ENCODE measurements around the gene DDX24. TPM values are rescaled to one million over a fixed set of nuclear protein-coding genes. Genes with fewer than 3 reads are reported as not detected.

Gene DDX24
- total and polyA plus RNA-seq, 2 donors (not counting 1 experiment from before 2014, with no cell fraction given): 143 to 192 TPM

DNA sequence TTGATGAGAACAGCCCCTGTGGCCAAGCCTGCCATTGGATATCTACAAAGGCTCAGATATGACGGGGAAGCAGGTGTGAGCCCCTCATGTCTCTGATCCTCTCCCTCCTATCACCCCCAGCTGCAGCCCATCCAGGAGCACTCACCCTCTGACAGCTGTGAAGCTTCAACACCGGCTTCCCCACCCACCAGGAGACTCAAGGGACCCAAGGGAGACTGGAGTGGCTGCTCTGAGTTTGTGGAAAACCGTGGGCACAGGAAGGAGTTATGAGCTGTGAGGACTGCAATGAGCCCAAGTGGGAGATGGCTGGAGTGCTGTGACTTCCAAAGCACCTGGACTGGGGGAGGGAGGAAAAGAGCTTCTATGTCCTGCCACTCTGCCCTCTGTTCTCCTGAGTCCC is 40.5 kb upstream of the DDX24 start:
- Histone ChIP-seq H3K4me2 (ENCODE audit: extremely low read depth, insufficient read depth, low read length) (no peak overlapping the region), H3K36me3 (ENCODE audit: control insufficient read depth, insufficient read depth, low read length) (no peaks in the 10 kb centered on the region), H3K27me3 (ENCODE audit: control insufficient read depth, insufficient read depth, low read length) (no peaks in the 10 kb centered on the region)

DNA sequence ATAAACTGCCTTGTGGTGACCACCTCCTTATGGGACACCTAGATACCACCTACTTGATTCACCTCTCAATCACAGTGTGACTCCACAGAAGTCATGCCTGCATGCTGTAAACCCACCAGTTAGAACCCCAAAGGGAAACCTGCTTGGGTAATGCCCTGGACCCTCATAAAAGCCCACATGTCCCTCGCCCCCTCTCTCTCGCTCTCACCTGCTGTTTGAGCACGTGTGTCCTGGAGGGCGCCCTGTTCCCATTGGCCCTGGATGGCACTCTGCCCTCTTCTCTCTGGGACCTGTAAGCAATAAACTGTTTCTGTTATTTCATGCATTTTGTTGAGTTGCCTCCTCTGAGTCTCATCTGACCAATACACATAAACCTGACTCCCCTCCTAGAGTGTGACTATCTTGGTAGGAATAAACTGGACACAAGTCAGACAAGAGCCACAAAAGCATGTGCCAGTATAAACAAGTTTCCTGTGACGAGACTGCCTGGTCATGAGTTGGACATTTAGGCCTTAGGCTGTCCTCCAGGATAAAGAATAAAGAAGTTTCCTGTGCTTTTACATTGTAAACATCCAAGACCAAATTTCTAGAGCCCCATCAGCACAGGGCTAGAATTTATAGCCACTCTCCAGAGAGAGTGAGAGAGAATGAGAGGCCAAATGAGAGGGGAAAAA is 39.8 kb upstream of the DDX24 start:
- H3K9me3 ChIP-seq (ENCODE audit: control insufficient read depth, insufficient read depth, low read depth, low read length): no peaks in the 10 kb centered on the region
- H3K4me1 ChIP-seq (ENCODE audit: control insufficient read depth, extremely low read depth, insufficient read depth, low read length): peaks cover 2% of the 10 kb centered on the region
- H3K79me2 ChIP-seq (ENCODE audit: control insufficient read depth, insufficient read depth, low read length): no peaks in the 10 kb centered on the region
- no peaks in the 10 kb centered on the region for H4K20me1 ChIP-seq (ENCODE audit: control insufficient read depth, extremely low read depth, insufficient read depth, low read length)
- H3K27ac ChIP-seq (ENCODE audit: insufficient read depth, low read length): peak overlapping the region; percentile 25
- H2AFZ ChIP-seq (ENCODE audit: low read length): no peak overlapping the region
- no peak overlapping the region for H3K4me3 ChIP-seq (replicated peaks in 1 of 4; ENCODE audit: control extremely low read depth in 1 of 4, insufficient read depth in 1 of 4, low read depth in 3 of 4, low read length in 4 of 4)
- H3K9ac ChIP-seq (ENCODE audit: insufficient read depth, low read length): no peak overlapping the region
- no peak overlapping the region for H3K4me2 ChIP-seq (ENCODE audit: extremely low read depth, insufficient read depth, low read length)
- H3K36me3 ChIP-seq (ENCODE audit: control insufficient read depth, insufficient read depth, low read length): no peaks in the 10 kb centered on the region
- DNase-seq (ENCODE audit: low read depth in 2 of 2): peak; percentile 43 to 83
- H3K27me3 ChIP-seq (ENCODE audit: control insufficient read depth, insufficient read depth, low read length): peaks cover 2% of the 10 kb centered on the region
- no peak for TF ChIP-seq EZH2 (IDR thresholded peaks at IDR 0.05; ENCODE audit: low read length, missing control alignments)
- TF ChIP-seq, protein P1, sequence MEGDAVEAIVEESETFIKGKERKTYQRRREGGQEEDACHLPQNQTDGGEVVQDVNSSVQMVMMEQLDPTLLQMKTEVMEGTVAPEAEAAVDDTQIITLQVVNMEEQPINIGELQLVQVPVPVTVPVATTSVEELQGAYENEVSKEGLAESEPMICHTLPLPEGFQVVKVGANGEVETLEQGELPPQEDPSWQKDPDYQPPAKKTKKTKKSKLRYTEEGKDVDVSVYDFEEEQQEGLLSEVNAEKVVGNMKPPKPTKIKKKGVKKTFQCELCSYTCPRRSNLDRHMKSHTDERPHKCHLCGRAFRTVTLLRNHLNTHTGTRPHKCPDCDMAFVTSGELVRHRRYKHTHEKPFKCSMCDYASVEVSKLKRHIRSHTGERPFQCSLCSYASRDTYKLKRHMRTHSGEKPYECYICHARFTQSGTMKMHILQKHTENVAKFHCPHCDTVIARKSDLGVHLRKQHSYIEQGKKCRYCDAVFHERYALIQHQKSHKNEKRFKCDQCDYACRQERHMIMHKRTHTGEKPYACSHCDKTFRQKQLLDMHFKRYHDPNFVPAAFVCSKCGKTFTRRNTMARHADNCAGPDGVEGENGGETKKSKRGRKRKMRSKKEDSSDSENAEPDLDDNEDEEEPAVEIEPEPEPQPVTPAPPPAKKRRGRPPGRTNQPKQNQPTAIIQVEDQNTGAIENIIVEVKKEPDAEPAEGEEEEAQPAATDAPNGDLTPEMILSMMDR (conservative IDR thresholded peaks at IDR 0.05 in 1 of 2, IDR thresholded peaks at IDR 0.05 in 1 of 2; ENCODE audit: low read depth in 1 of 2, low read length in 2 of 2): no peak

More for the DNA sequence above, 40.5 kb upstream of the DDX24 start:
- H3K79me2 ChIP-seq (ENCODE audit: control insufficient read depth, insufficient read depth, low read length): no peaks in the 10 kb centered on the region
- no peaks in the 10 kb centered on the region for H4K20me1 ChIP-seq (ENCODE audit: control insufficient read depth, extremely low read depth, insufficient read depth, low read length)
- H3K4me3 ChIP-seq (replicated peaks in 1 of 4; ENCODE audit: control extremely low read depth in 1 of 4, insufficient read depth in 1 of 4, low read depth in 3 of 4, low read length in 4 of 4): no peak overlapping the region
- TF ChIP-seq, protein P1 (conservative IDR thresholded peaks at IDR 0.05 in 1 of 2, IDR thresholded peaks at IDR 0.05 in 1 of 2; ENCODE audit: low read depth in 1 of 2, low read length in 2 of 2): no peak
- no peak for TF ChIP-seq EZH2 (IDR thresholded peaks at IDR 0.05; ENCODE audit: low read length, missing control alignments)
- no peak overlapping the region for H2AFZ ChIP-seq (ENCODE audit: low read length)
- no peak for DNase-seq (ENCODE audit: low read depth in 2 of 2)
- H3K4me1 ChIP-seq (ENCODE audit: control insufficient read depth, extremely low read depth, insufficient read depth, low read length): peaks cover 2% of the 10 kb centered on the region
- no peaks in the 10 kb centered on the region for H3K9me3 ChIP-seq (ENCODE audit: control insufficient read depth, insufficient read depth, low read depth, low read length)
- H3K27ac ChIP-seq (ENCODE audit: insufficient read depth, low read length): peak overlapping the region; percentile 25
- H3K9ac ChIP-seq (ENCODE audit: insufficient read depth, low read length): no peak overlapping the region

DNA sequence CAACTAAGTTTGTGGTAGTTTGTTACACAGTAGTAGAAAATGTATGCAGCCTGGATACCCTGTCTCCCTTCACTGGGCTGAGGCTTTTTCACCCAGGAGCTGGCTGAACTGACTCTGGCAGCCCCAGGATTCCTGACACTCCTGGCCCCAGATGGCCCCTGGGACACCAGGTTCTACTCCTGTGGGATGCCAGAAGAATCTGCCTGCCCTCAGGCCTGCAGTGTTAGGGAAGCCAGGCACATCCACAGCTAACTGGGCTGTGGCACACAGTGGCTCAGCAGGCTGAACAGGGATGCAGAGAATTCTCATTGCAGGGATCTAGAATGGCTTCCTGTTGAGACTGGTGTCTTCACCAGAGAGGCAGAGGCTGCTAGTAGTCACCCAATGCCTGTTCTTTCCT is 38.1 kb upstream of the DDX24 start:
- no peak overlapping the region for H3K9ac ChIP-seq (ENCODE audit: insufficient read depth, low read length)
- H3K79me2 ChIP-seq (ENCODE audit: control insufficient read depth, insufficient read depth, low read length): no peaks in the 10 kb centered on the region

More for the DNA sequence above, 38.1 kb upstream of the DDX24 start:
- DNase-seq (ENCODE audit: low read depth in 2 of 2): no peak
- H3K4me3 ChIP-seq (replicated peaks in 1 of 4; ENCODE audit: control extremely low read depth in 1 of 4, insufficient read depth in 1 of 4, low read depth in 3 of 4, low read length in 4 of 4): no peak overlapping the region
- peaks cover 2% of the 10 kb centered on the region for H3K4me1 ChIP-seq (ENCODE audit: control insufficient read depth, extremely low read depth, insufficient read depth, low read length)
- no peak overlapping the region for H3K4me2 ChIP-seq (ENCODE audit: extremely low read depth, insufficient read depth, low read length)
- peaks cover 3% of the 10 kb centered on the region for H3K27me3 ChIP-seq (ENCODE audit: control insufficient read depth, insufficient read depth, low read length)
- H3K27ac ChIP-seq (ENCODE audit: insufficient read depth, low read length): no peak overlapping the region
- H3K9me3 ChIP-seq (ENCODE audit: control insufficient read depth, insufficient read depth, low read depth, low read length): no peaks in the 10 kb centered on the region
- H3K36me3 ChIP-seq (ENCODE audit: control insufficient read depth, insufficient read depth, low read length): no peaks in the 10 kb centered on the region
- no peaks in the 10 kb centered on the region for H4K20me1 ChIP-seq (ENCODE audit: control insufficient read depth, extremely low read depth, insufficient read depth, low read length)
- H2AFZ ChIP-seq (ENCODE audit: low read length): no peak overlapping the region
- no peak for TF ChIP-seq EZH2 (IDR thresholded peaks at IDR 0.05; ENCODE audit: low read length, missing control alignments)
- TF ChIP-seq, protein P1 (conservative IDR thresholded peaks at IDR 0.05 in 1 of 2, IDR thresholded peaks at IDR 0.05 in 1 of 2; ENCODE audit: low read depth in 1 of 2, low read length in 2 of 2): no peak

All from fibroblast of lung (primary cell).